KMS-11 (cell line): ENCODE results near the gene FAH.

Source experiments
- H2AFZ ChIP-seq: fragments of 200-600 bp; sonication (generic); 2 replicates; pipeline ENCODE4 v1.6.1; 2016; ENCODE audit warnings: antibody characterized with exemption, mixed run types, low read depth
- H3K27ac ChIP-seq: fragments of 200-600 bp; sonication (generic); 2 replicates; pipeline ENCODE4 v1.6.1; 2016; ENCODE audit warnings: mild to moderate bottlenecking, mixed run types
- H3K27me3 ChIP-seq: fragments of 200-600 bp; sonication (generic); 2 replicates; pipeline ENCODE4 v1.6.1; 2017; ENCODE audit warnings: mild to moderate bottlenecking, low read depth, mixed run types, moderate library complexity; ENCODE audit not compliant: insufficient read depth
- H3K36me3 ChIP-seq: fragments of 200-600 bp; sonication (generic); 2 replicates; pipeline ENCODE4 v1.6.1; 2017; ENCODE audit warnings: mild to moderate bottlenecking, mixed run types; ENCODE audit not compliant: insufficient read depth
- H3K4me1 ChIP-seq: fragments of 200-600 bp; sonication (generic); 2 replicates; pipeline ENCODE4 v1.6.1; 2016; ENCODE audit warnings: mild to moderate bottlenecking, low read depth, mixed run types; ENCODE audit not compliant: poor library complexity, severe bottlenecking
- H3K4me2 ChIP-seq: fragments of 200-600 bp; sonication (generic); 2 replicates; pipeline ENCODE4 v1.7.0; 2016; ENCODE audit warnings: mild to moderate bottlenecking, mixed run types
- H3K4me3 ChIP-seq: fragments of 200-600 bp; sonication (generic); IDR thresholded peaks from 2 replicates; pipeline ENCODE4 v1.6.1; 2017; ENCODE audit warnings: low read depth, low read length, mixed read lengths; ENCODE audit not compliant: insufficient read depth
- H3K79me2 ChIP-seq: fragments of 200-600 bp; sonication (generic); 2 replicates; pipeline ENCODE4 v1.6.1; 2016; ENCODE audit warnings: low read depth, mixed run types; ENCODE audit not compliant: insufficient read depth
- H3K9ac ChIP-seq: fragments of 200-600 bp; sonication (generic); 2 replicates; pipeline ENCODE4 v1.6.1; 2016; ENCODE audit warnings: mild to moderate bottlenecking, mixed run types
- H4K20me1 ChIP-seq: fragments of 200-600 bp; sonication (generic); 2 replicates; pipeline ENCODE4 v1.6.1; 2016; ENCODE audit warnings: mild to moderate bottlenecking, mixed run types; ENCODE audit not compliant: insufficient read depth
- CTCF ChIP-seq: fragments of 200-600 bp; sonication (generic); conservative IDR thresholded peaks from 2 replicates; pipeline ENCODE4 v1.6.1; 2017; ENCODE audit warnings: low read depth, mild to moderate bottlenecking, antibody characterized with exemption, low read length, moderate library complexity, mixed read lengths

Gene FAH

GRCh38 chr15:80160570-80161156, 7.9 kb downstream of the FAH start:
- H3K4me3 ChIP-seq = no peak overlapping the region
- H3K4me2 ChIP-seq = peak overlapping the region; percentile 13; the same call in 1 of the 2 replicates
- no peaks in the 10 kb centered on the region for H4K20me1 ChIP-seq
- H3K27ac ChIP-seq = peak overlapping the region; percentile 39
- H3K79me2 ChIP-seq = no peaks in the 10 kb centered on the region
- H3K9ac ChIP-seq = peak overlapping the region; percentile 20; the same call in 1 of the 2 replicates
- no peak for TF ChIP-seq CTCF
- peaks cover 18% of the 10 kb centered on the region for H3K4me1 ChIP-seq
- no peaks in the 10 kb centered on the region for H3K27me3 ChIP-seq
- peaks cover 5% of the 10 kb centered on the region; the same call in 1 of the 2 replicates for H3K36me3 ChIP-seq
- H2AFZ ChIP-seq = no peak overlapping the region

DNA sequence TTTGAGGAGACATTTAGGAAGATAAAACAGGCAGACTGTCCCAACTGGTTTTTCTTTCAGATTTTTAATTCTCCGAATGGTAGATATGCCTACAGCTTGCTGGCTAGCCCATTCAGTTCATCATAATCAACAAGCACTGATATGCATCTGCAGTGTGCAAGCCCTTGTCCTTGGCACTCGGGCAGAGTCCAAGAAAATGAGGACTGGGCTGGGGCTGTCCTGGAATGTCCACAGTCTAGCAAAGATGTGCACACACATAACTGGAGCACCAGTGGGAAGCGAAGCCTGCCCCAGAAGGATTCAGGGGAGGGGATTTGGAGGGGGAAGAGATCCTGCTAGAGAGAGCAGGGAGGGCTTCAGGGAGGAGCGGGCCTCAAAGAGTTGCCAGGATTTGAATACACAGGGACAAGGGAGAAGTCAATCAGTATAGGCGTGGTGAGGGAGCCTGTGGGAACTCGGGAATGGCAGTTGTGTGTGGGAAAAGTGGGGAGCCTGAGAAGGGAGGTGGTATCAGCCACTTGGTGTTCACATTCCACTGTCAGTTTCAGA, 8.7 kb downstream of the FAH start:
- peaks cover 18% of the 10 kb centered on the region for H3K4me1 ChIP-seq

DNA sequence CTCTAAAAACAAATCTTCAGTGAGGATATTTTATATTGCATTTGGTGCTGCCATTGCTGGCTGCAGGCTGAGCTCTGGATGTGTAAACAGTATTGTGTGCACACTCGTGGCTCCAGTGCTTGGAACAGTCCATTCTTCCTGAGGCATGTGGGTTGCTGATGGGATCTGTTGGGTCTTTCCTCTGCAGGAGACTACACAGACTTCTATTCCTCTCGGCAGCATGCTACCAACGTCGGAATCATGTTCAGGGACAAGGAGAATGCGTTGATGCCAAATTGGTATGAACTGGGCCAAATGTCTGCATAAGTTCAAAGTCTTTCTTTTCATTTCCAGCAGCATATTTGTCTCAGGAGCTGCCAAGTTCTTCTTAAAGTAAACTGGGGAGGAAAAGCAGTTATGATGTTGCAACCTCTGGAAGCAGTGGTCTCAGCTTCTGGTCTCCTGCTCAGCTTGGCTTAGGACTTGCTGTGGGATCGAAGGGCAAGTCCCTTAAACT, 9.3 kb downstream of the FAH start:
- H3K36me3 ChIP-seq = peaks cover 5% of the 10 kb centered on the region; the same call in 1 of the 2 replicates
- no peak overlapping the region for H3K27ac ChIP-seq
- no peak overlapping the region for H3K4me2 ChIP-seq
- H2AFZ ChIP-seq = no peak overlapping the region
- H3K79me2 ChIP-seq = no peaks in the 10 kb centered on the region
- TF ChIP-seq CTCF = no peak
- no peaks in the 10 kb centered on the region for H4K20me1 ChIP-seq
- H3K9ac ChIP-seq = no peak overlapping the region
- peaks cover 18% of the 10 kb centered on the region for H3K4me1 ChIP-seq
- no peaks in the 10 kb centered on the region for H3K27me3 ChIP-seq
- H3K4me3 ChIP-seq = no peak overlapping the region

More for the DNA sequence above, 8.7 kb downstream of the FAH start:
- no peak for TF ChIP-seq CTCF
- no peak overlapping the region for H3K9ac ChIP-seq
- peaks cover 5% of the 10 kb centered on the region; the same call in 1 of the 2 replicates for H3K36me3 ChIP-seq
- H4K20me1 ChIP-seq = no peaks in the 10 kb centered on the region
- H3K27ac ChIP-seq = no peak overlapping the region
- H2AFZ ChIP-seq = no peak overlapping the region
- H3K27me3 ChIP-seq = no peaks in the 10 kb centered on the region
- H3K4me3 ChIP-seq = no peak overlapping the region
- H3K4me2 ChIP-seq = no peak overlapping the region
- H3K79me2 ChIP-seq = no peaks in the 10 kb centered on the region

DNA sequence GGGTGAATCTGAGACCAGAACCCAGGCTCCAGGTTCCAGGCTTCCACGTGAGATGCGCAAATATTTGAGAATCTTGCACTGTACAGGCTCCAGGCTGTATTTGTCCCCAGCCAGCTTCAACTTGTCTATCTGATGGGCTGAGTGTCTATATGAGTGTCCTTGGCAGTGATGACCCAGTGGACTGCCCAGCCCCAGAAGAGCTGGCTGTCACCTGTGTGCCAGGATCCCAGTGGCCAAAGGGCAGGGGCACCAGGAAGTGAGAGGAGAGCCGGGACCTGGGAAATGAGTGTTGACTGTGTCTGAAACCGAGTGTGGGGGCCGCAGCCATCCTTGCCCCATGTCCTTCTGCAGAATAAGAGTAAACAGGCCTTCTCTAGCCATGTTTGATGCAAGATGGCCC, 10.4 kb downstream of the FAH start:
- H3K27me3 ChIP-seq = no peaks in the 10 kb centered on the region
- H4K20me1 ChIP-seq = no peaks in the 10 kb centered on the region
- no peak overlapping the region for H3K27ac ChIP-seq
- no peak overlapping the region for H3K9ac ChIP-seq
- H2AFZ ChIP-seq = no peak overlapping the region
- no peaks in the 10 kb centered on the region for H3K79me2 ChIP-seq
- TF ChIP-seq CTCF = no peak
- H3K4me2 ChIP-seq = no peak overlapping the region
- peaks cover 18% of the 10 kb centered on the region for H3K4me1 ChIP-seq
- H3K36me3 ChIP-seq = peaks cover 5% of the 10 kb centered on the region; the same call in 1 of the 2 replicates
- no peak overlapping the region for H3K4me3 ChIP-seq
